Right lobe of liver (tissue), 4 donors: ENCODE measurements around the gene RELT.

Experiments
- POLR2A ChIP-seq: fragments of 450-650 bp; IDR thresholded peaks from one replicate; pipeline ENCODE4 v1.6.1; 2017; ENCODE audit warnings: antibody characterized with exemption, mild to moderate bottlenecking
- TF ChIP-seq, protein P1 (sequence below), 4 donors: fragments of 200-600 bp in 3 of 4; fragments of 450-650 bp in 1 of 4; IDR thresholded peaks; one replicate each; pipeline versions ENCODE4 v1.5.1 to v1.8.0; 2016 to 2022; ENCODE audit warnings: antibody characterized with exemption in 4 of 4, mild to moderate bottlenecking in 2 of 4
- donor health status: DM: no; HTN: no; CAD: no.
- donor health status: DM: no; HTN: no; CAD: no.
- donor health status: DM: no; HTN: yes; CAD: no.

DNA sequence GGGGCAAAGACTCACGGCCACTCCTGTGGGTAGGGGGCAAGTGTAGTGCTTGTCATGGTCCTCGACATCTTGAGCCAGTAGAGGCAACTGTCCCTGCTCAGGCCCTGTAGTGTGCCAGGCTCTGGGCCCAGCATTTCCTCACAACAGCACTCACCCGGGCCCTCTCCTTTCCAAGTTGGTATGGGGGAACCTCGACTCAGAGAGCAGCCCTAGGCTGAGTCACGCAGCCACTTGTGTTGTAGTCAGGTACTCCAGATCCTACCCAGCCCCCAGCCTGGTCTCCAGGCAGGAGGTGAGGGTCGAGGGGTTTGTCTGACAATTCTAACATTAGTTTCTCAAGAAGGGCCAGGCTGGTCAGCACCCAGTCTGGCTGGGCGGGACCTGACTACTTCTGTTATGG, 4.1 kb downstream of the RELT start:
- TF ChIP-seq, protein P1, sequence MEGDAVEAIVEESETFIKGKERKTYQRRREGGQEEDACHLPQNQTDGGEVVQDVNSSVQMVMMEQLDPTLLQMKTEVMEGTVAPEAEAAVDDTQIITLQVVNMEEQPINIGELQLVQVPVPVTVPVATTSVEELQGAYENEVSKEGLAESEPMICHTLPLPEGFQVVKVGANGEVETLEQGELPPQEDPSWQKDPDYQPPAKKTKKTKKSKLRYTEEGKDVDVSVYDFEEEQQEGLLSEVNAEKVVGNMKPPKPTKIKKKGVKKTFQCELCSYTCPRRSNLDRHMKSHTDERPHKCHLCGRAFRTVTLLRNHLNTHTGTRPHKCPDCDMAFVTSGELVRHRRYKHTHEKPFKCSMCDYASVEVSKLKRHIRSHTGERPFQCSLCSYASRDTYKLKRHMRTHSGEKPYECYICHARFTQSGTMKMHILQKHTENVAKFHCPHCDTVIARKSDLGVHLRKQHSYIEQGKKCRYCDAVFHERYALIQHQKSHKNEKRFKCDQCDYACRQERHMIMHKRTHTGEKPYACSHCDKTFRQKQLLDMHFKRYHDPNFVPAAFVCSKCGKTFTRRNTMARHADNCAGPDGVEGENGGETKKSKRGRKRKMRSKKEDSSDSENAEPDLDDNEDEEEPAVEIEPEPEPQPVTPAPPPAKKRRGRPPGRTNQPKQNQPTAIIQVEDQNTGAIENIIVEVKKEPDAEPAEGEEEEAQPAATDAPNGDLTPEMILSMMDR (IDR thresholded peaks at IDR 0.05) = no peak
- TF ChIP-seq POLR2A = no peak
